Uterus (tissue), 4 donors: ENCODE measurements around the gene RAPGEF6. TPM values are rescaled to one million over a fixed set of nuclear protein-coding genes. Genes with fewer than 3 reads are reported as not detected.

Source experiments
- DNase-seq, 2 donors: peaks; one replicate each; pipeline ENCODE4 v3.0.0-alpha.2; 2019 to 2020
- H3K27ac ChIP-seq, 2 donors: fragments of 200-600 bp; sonication (generic); 1 replicate in 1 of 2; 2 replicates in 1 of 2; pipeline ENCODE4 v1.5.1; 2016 to 2018
- H3K27me3 ChIP-seq, 2 donors: fragments of 200-600 bp; sonication (generic); one replicate each; pipeline ENCODE4 v1.5.1; 2018 to 2019; ENCODE audit warnings: control low read depth in 1 of 2
- H3K36me3 ChIP-seq, 2 donors: fragments of 200-600 bp; sonication (generic); one replicate each; pipeline ENCODE4 v1.5.1; 2019; ENCODE audit warnings: control low read depth in 1 of 2
- H3K4me1 ChIP-seq, 2 donors: fragments of 200-600 bp; sonication (generic); one replicate each; pipeline ENCODE4 v1.5.1; 2018 to 2019; ENCODE audit warnings: control low read depth in 1 of 2
- H3K4me3 ChIP-seq, 2 donors: fragments of 200-600 bp; sonication (generic); 1 replicate in 1 of 2; 2 replicates in 1 of 2; pipeline ENCODE4 v1.5.1; 2018 to 2019; ENCODE audit warnings: mild to moderate bottlenecking in 1 of 2
- H3K9me3 ChIP-seq, 2 donors: fragments of 200-600 bp; sonication (generic); one replicate each; pipeline ENCODE4 v1.5.1; 2019; ENCODE audit warnings: control low read depth in 1 of 2
- CTCF ChIP-seq, 4 experiments: fragments of 200-600 bp in 2 of 4; fragments of 450-650 bp in 2 of 4; sonication (generic) in 2 of 4; IDR thresholded peaks; one replicate each; pipeline ENCODE4 v1.5.1; 2016 to 2019; ENCODE audit warnings: antibody characterized with exemption in 4 of 4, mild to moderate bottlenecking in 2 of 4, moderate library complexity in 1 of 4
- POLR2A ChIP-seq, 2 donors: fragments of 450-650 bp; IDR thresholded peaks; one replicate each; pipeline ENCODE4 v1.6.1; 2016; ENCODE audit warnings: antibody characterized with exemption in 2 of 2, mild to moderate bottlenecking in 1 of 2, moderate library complexity in 1 of 2
- intact Hi-C: fragments of 100-400 bp; cut with DNase I; formaldehyde crosslinking; loops from one replicate; pipeline ENCODE4 v1.15.1; 2023; ENCODE audit warnings: low total_unique reads
- total RNA-seq, 4 donors: library from RNA; depleted of rRNA in 3 of 4; stranded (reverse); fragments of >200 nt in 3 of 4; gene quantifications; one replicate each; pipeline versions ENCODE4 v1.1.0 to v1.2.4, GENCODE V29; 2014 to 2023
- donor health status: DM: yes; HTN: yes; CAD: no.

The RAPGEF6 gene
- total RNA-seq, 4 donors from 2014 or later = 11.8 to 36.8 (median 23.4) TPM

GRCh38 chr5:131389869-131390265 is 245.2 kb downstream of the RAPGEF6 start:
- Histone ChIP-seq H3K4me1 (no peaks in the 10 kb centered on the region), H3K9me3 (no peaks in the 10 kb centered on the region), H3K36me3 (no peaks in the 10 kb centered on the region), H3K27me3 (no peaks in the 10 kb centered on the region), H3K4me3 (no peak overlapping the region), H3K27ac (no peak overlapping the region)
- TF ChIP-seq POLR2A (IDR thresholded peaks at IDR 0.05) (no peak), CTCF (IDR thresholded peaks at IDR 0.05) (no peak)
- DNase-seq = no peak
- intact Hi-C loops = no loop called here

- no peaks in the 10 kb centered on the region for H3K27me3 ChIP-seq
- no peaks in the 10 kb centered on the region for H3K36me3 ChIP-seq
- no peak for TF ChIP-seq CTCF (IDR thresholded peaks at IDR 0.05)
- TF ChIP-seq POLR2A (IDR thresholded peaks at IDR 0.05) = no peak
- intact Hi-C loops = no loop called here
- no peak overlapping the region for H3K4me3 ChIP-seq
- no peaks in the 10 kb centered on the region for H3K9me3 ChIP-seq
- no peaks in the 10 kb centered on the region for H3K4me1 ChIP-seq
- no peak overlapping the region for H3K27ac ChIP-seq
- DNase-seq = no peak
These were observed 245.7 kb downstream of the RAPGEF6 start for GRCh38 chr5:131389096-131389868.

GRCh38 chr5:131387255-131387654 is 247.8 kb downstream of the RAPGEF6 start:
- Histone ChIP-seq H3K27ac (no peak overlapping the region), H3K9me3 (no peaks in the 10 kb centered on the region), H3K4me3 (no peak overlapping the region), H3K4me1 (no peaks in the 10 kb centered on the region), H3K36me3 (no peaks in the 10 kb centered on the region), H3K27me3 (no peaks in the 10 kb centered on the region)
- no peak for TF ChIP-seq POLR2A (IDR thresholded peaks at IDR 0.05)
- no peak for TF ChIP-seq CTCF (IDR thresholded peaks at IDR 0.05)
- DNase-seq = no peak
- intact Hi-C loops = no loop called here

GRCh38 chr5:131386779-131387178 is 248.2 kb downstream of the RAPGEF6 start:
- intact Hi-C loops = no loop called here
- Histone ChIP-seq H3K27me3 (no peaks in the 10 kb centered on the region), H3K27ac (no peak overlapping the region), H3K4me3 (no peak overlapping the region), H3K9me3 (no peaks in the 10 kb centered on the region), H3K36me3 (no peaks in the 10 kb centered on the region), H3K4me1 (no peaks in the 10 kb centered on the region)
- DNase-seq = no peak
- TF ChIP-seq POLR2A (IDR thresholded peaks at IDR 0.05) (no peak), CTCF (IDR thresholded peaks at IDR 0.05) (no peak)

- no peak overlapping the region for H3K27ac ChIP-seq
- intact Hi-C loops = no loop called here
- no peaks in the 10 kb centered on the region for H3K9me3 ChIP-seq
- no peaks in the 10 kb centered on the region for H3K4me1 ChIP-seq
- DNase-seq = no peak
- no peaks in the 10 kb centered on the region for H3K27me3 ChIP-seq
- no peak overlapping the region for H3K4me3 ChIP-seq
- no peaks in the 10 kb centered on the region for H3K36me3 ChIP-seq
- TF ChIP-seq CTCF (IDR thresholded peaks at IDR 0.05) = no peak
- no peak for TF ChIP-seq POLR2A (IDR thresholded peaks at IDR 0.05)
These were observed 248.9 kb downstream of the RAPGEF6 start for GRCh38 chr5:131386124-131386523.
